Activated CD4-positive, CD25-positive, alpha-beta regulatory T cell treated with anti-CD3 and anti-CD28 coated beads, Interleukin-2, amount 50 U/mL, for 16 hours (primary cell): ENCODE data around the gene LMTK3.
A peak's percentile ranks its signal among the peaks of the same experiment; 100 is the strongest.

ENCODE experiments used
- DNase-seq: peaks from one replicate; pipeline ENCODE4 v3.0.0-alpha.2; 2020; ENCODE audit warnings: low read depth, low spot score

The LMTK3 gene

GRCh38 chr19:48511800-48512503 lies at the start of gene LMTK3:
Gene LMTK3, minus strand, starts transcription at chr19:48511835. Its CDS starts 259 bp downstream, at chr19:48511576.
- DNase-seq, result peak; percentile 44

- no peak for DNase-seq
Observed at GRCh38 chr19:48561412-48561811, 49.8 kb upstream of the LMTK3 start.

GRCh38 chr19:48560095-48560530 lies 48.5 kb upstream of the LMTK3 start:
- DNase-seq, result no peak

- DNase-seq, result no peak
Observed at GRCh38 chr19:48558018-48558684, 46.5 kb upstream of the LMTK3 start.

- no peak for DNase-seq
Observed at GRCh38 chr19:48556825-48557224, 45.2 kb upstream of the LMTK3 start.

GRCh38 chr19:48556163-48556562 lies 44.5 kb upstream of the LMTK3 start:
- DNase-seq, result no peak

- DNase-seq, result no peak
Observed at GRCh38 chr19:48554385-48555091, 42.9 kb upstream of the LMTK3 start.

GRCh38 chr19:48553676-48554384 lies 42.2 kb upstream of the LMTK3 start:
- DNase-seq, result no peak

- DNase-seq, result no peak
Observed at GRCh38 chr19:48552406-48553322, 41.0 kb upstream of the LMTK3 start.

GRCh38 chr19:48551437-48552302 lies 40.0 kb upstream of the LMTK3 start, which contains the start of gene SULT2B1:
Gene SULT2B1, plus strand, starts transcription at chr19:48552172. Its CDS starts 81 bp downstream, at chr19:48552253.
- DNase-seq, result no peak

- no peak for DNase-seq
Observed at GRCh38 chr19:48549380-48549779, 37.7 kb upstream of the LMTK3 start.

- DNase-seq, result no peak
Observed at GRCh38 chr19:48548253-48548911, 36.7 kb upstream of the LMTK3 start.

GRCh38 chr19:48547722-48548121 lies 36.1 kb upstream of the LMTK3 start:
- DNase-seq, result no peak

GRCh38 chr19:48544856-48545750 lies 33.5 kb upstream of the LMTK3 start:
- DNase-seq, result no peak

- DNase-seq, result no peak
Observed at GRCh38 chr19:48543121-48543710, 31.6 kb upstream of the LMTK3 start.

- DNase-seq, result no peak
Observed at GRCh38 chr19:48541813-48542212, 30.2 kb upstream of the LMTK3 start.

GRCh38 chr19:48540110-48540509 lies 28.5 kb upstream of the LMTK3 start:
- no peak for DNase-seq
